A549 (cell line): Measurements from ENCODE around the gene TNP2. TPM values are rescaled to one million over a fixed set of nuclear protein-coding genes. Genes with fewer than 3 reads are reported as not detected.

Experiments
- ATAC-seq, 2 experiments: fragments of 200-7000 bp in 1 of 2; fragments of >200 bp in 1 of 2; cut with Nextera tagmentation in 1 of 2; cut with Tn5 transposase in 1 of 2; 3 replicates each; pipeline versions ENCODE4 v1.8.0 to v1.9.1; 2018 to 2020; ENCODE audit warnings: mild to moderate bottlenecking in 1 of 2, moderate library complexity in 1 of 2
- CTCF ChIA-PET: fragments of 300-600 bp; sonication (Branson Sonifier 250); formaldehyde crosslinking; extraction: SDS; loops from one replicate; lab custom pipeline; 2021; ENCODE audit warnings: antibody characterized with exemption, inconsistent platforms; lab: Yijun Ruan, JAX
- POLR2A ChIA-PET: fragments of 350-600 bp; formaldehyde crosslinking; extraction: SDS; loops from one replicate; lab custom pipeline; 2021; ENCODE audit warnings: antibody characterized with exemption, inconsistent platforms; lab: Yijun Ruan, JAX
- DNase-seq, 2 experiments: peaks; one replicate each; pipeline versions ENCODE4 v3.0.0 to v3.0.0-alpha.2; 2011 to 2016; ENCODE audit warnings: low read depth in 1 of 2, low spot score in 1 of 2
- FAIRE-seq: peaks from 2 replicates; lab custom pipeline; 2011; peaks lifted over from hg19 to GRCh38; lab: Jason Lieb, UNC
- H3K27ac ChIP-seq, 2 experiments: fragments of >200 bp; sonication (Bioruptor Twin); formaldehyde crosslinking; 3 replicates each; pipeline ENCODE4 v1.5.1; 2016 to 2017
- H3K4me1 ChIP-seq: fragments of >200 bp; sonication (Bioruptor Twin); formaldehyde crosslinking; 3 replicates; pipeline ENCODE4 v1.6.1; 2016
- H3K4me2 ChIP-seq: fragments of >200 bp; sonication (Bioruptor Twin); formaldehyde crosslinking; 3 replicates; pipeline ENCODE4 v1.6.1; 2016
- H3K4me3 ChIP-seq: fragments of >200 bp; sonication (Bioruptor Twin); formaldehyde crosslinking; 3 replicates; pipeline ENCODE4 v1.5.1; 2016
- H3K9me3 ChIP-seq: fragments of >200 bp; sonication (Bioruptor Twin); formaldehyde crosslinking; 3 replicates; pipeline ENCODE4 v1.6.1; 2016
- CBX8 ChIP-seq: fragments of 200-600 bp; sonication (generic); IDR thresholded peaks from 2 replicates; pipeline ENCODE4 v1.6.1; 2016
- CHD4 ChIP-seq: fragments of 200-600 bp; sonication (generic); IDR thresholded peaks from 2 replicates; pipeline ENCODE4 v1.6.1; 2016; ENCODE audit warnings: antibody characterized with exemption, mild to moderate bottlenecking, borderline replicate concordance
- EHF ChIP-seq: fragments of 250-450 bp; sonication (Bioruptor Pico); IDR thresholded peaks from 2 replicates; pipeline ENCODE4 v1.5.0; 2020; ENCODE audit warnings: mild to moderate bottlenecking
- EHMT2 ChIP-seq: fragments of 200-600 bp; sonication (generic); IDR thresholded peaks from 2 replicates; pipeline ENCODE4 v1.6.1; 2016; ENCODE audit warnings: antibody characterized with exemption, low read depth, mild to moderate bottlenecking, moderate library complexity
- FOXS1 ChIP-seq: fragments of 250-450 bp; sonication (Bioruptor Pico); IDR thresholded peaks from 2 replicates; pipeline ENCODE4 v1.5.0; 2020; ENCODE audit warnings: mild to moderate bottlenecking, moderate library complexity
- HEYL ChIP-seq: fragments of 250-450 bp; sonication (Bioruptor Pico); IDR thresholded peaks from 2 replicates; pipeline ENCODE4 v1.8.0; 2021; ENCODE audit warnings: mild to moderate bottlenecking, moderate library complexity
- JUNB ChIP-seq: fragments of >200 bp; sonication (Bioruptor Twin); formaldehyde crosslinking; IDR thresholded peaks from 2 replicates; pipeline ENCODE4 v1.6.1; 2016
- KDM1A ChIP-seq: fragments of 200-600 bp; sonication (generic); IDR thresholded peaks from 2 replicates; pipeline ENCODE4 v1.6.1; 2016; ENCODE audit warnings: low read depth, mild to moderate bottlenecking
- KDM5A ChIP-seq: fragments of 200-600 bp; sonication (generic); IDR thresholded peaks from 2 replicates; pipeline ENCODE4 v1.6.1; 2016; ENCODE audit warnings: antibody characterized with exemption, mild to moderate bottlenecking
- MAFK ChIP-seq: fragments of 450-650 bp; IDR thresholded peaks from 2 replicates; pipeline ENCODE4 v1.6.1; 2014; ENCODE audit not compliant: partially characterized antibody
- MAZ ChIP-seq: fragments of 150-350 bp; IDR thresholded peaks from 2 replicates; pipeline ENCODE4 v1.6.1; 2014; ENCODE audit warnings: antibody characterized with exemption, low read depth, low read length, borderline replicate concordance
- MYC ChIP-seq: IDR thresholded peaks from 2 replicates; pipeline ENCODE4 v1.6.1; 2012; ENCODE audit warnings: mild to moderate bottlenecking, inconsistent platforms, low read length, improper control_type of control experiment, borderline replicate concordance
- NFE2L2 ChIP-seq: fragments of 150-350 bp; conservative IDR thresholded peaks from 2 replicates; pipeline ENCODE4 v1.6.1; 2014; ENCODE audit warnings: low read length
- NR3C1 ChIP-seq: fragments of >200 bp; sonication (Bioruptor Twin); formaldehyde crosslinking; IDR thresholded peaks from 3 replicates; pipeline ENCODE4 v1.6.1; 2017
- POLR2AphosphoS2 ChIP-seq: conservative IDR thresholded peaks from 2 replicates; pipeline ENCODE4 v1.6.1; 2012; ENCODE audit warnings: low read length, improper control_type of control experiment, inconsistent platforms
- RARB ChIP-seq: fragments of 250-450 bp; sonication (Bioruptor Pico); IDR thresholded peaks from 2 replicates; pipeline ENCODE4 v1.8.0; 2021; ENCODE audit warnings: mild to moderate bottlenecking, moderate library complexity
- RFX5 ChIP-seq: fragments of 450-650 bp; IDR thresholded peaks from 2 replicates; pipeline ENCODE4 v1.7.1; 2014; ENCODE audit warnings: antibody characterized with exemption, mild to moderate bottlenecking, moderate library complexity
- SMC3 ChIP-seq: fragments of >200 bp; sonication (Bioruptor Twin); formaldehyde crosslinking; IDR thresholded peaks from 3 replicates; pipeline ENCODE4 v1.6.1; 2018; ENCODE audit warnings: inconsistent platforms
- SREBF2 ChIP-seq: fragments of 450-650 bp; IDR thresholded peaks from 2 replicates; pipeline ENCODE4 v1.6.1; 2014; ENCODE audit warnings: mild to moderate bottlenecking, moderate library complexity
- TP53 ChIP-seq: fragments of 250-450 bp; sonication (Bioruptor Pico); IDR thresholded peaks from 2 replicates; pipeline ENCODE4 v1.5.0; 2021; ENCODE audit warnings: mild to moderate bottlenecking, moderate library complexity
- ZC3H11A ChIP-seq: fragments of 450-650 bp; IDR thresholded peaks from 2 replicates; pipeline ENCODE4 v1.6.1; 2014; ENCODE audit warnings: antibody characterized with exemption, mild to moderate bottlenecking
- ZFP36 ChIP-seq: fragments of 450-650 bp; IDR thresholded peaks from 2 replicates; pipeline ENCODE4 v1.6.1; 2014; ENCODE audit warnings: borderline replicate concordance; ENCODE audit not compliant: partially characterized antibody
- WGBS: methylation state at CpG from one replicate; pipeline ENCODE4 v1.1.6; 2017; ENCODE audit errors: missing lambda C conversion rate; 5-methylcytosine and 5-hydroxymethylcytosine counted together
- polyA plus RNA-seq, 4 experiments: library from polyadenylated mRNA; depleted of rRNA in 3 of 4; stranded (reverse); fragments of >200 nt; fragmentation: RNase III in 1 of 4; extraction: RNeasy Plus Mini Kit Qiagen cat#74134 plus additional on column Dnase treatment in 1 of 4; gene quantifications; 2 replicates in 3 of 4; 3 replicates in 1 of 4; pipeline ENCODE4 v1.2.3, GENCODE V29; 2011 to 2017
- TF ChIP-seq, protein P1 (sequence below): fragments of >200 bp; sonication (Bioruptor Twin); formaldehyde crosslinking; IDR thresholded peaks from 2 replicates; pipeline ENCODE4 v1.6.1; 2016
- TF ChIP-seq, protein P2 (sequence below): fragments of 200-600 bp; sonication (generic); IDR thresholded peaks from 2 replicates; pipeline ENCODE4 v1.6.1; 2016; ENCODE audit warnings: antibody characterized with exemption, mild to moderate bottlenecking, moderate library complexity
- TF ChIP-seq, protein P3 (sequence below): IDR thresholded peaks from 2 replicates; pipeline ENCODE4 v1.6.1; 2012
- TF ChIP-seq, protein P4 (sequence below): fragments of >200 bp; sonication (Bioruptor Twin); formaldehyde crosslinking; IDR thresholded peaks from 3 replicates; pipeline ENCODE4 v1.5.1; 2016
- TF ChIP-seq, protein P5 (sequence below): fragments of 250-450 bp; sonication (Bioruptor Pico); IDR thresholded peaks from 2 replicates; pipeline ENCODE4 v1.5.0; 2021; ENCODE audit warnings: mild to moderate bottlenecking, moderate library complexity, borderline replicate concordance

TNP2 gene
- polyA plus RNA-seq, 2 of the 4 experiments (the other 2 are of a cell fraction): not detected

GRCh38 chr16:11232302-11232851, 36.7 kb downstream of the TNP2 start:
- WGBS: 85% methylated on average over 2 of the region's 3 CpGs
- Histone ChIP-seq H3K4me2 (no peak overlapping the region), H3K4me3 (no peak overlapping the region), H3K4me1 (no peaks in the 10 kb centered on the region), H3K9me3 (no peaks in the 10 kb centered on the region), H3K27ac (no peak overlapping the region)
- ChIA-PET CTCF (no interaction called here), POLR2A (no interaction called here)
- no peak for ATAC-seq
- no peak for DNase-seq
- TF ChIP-seq, protein P1, sequence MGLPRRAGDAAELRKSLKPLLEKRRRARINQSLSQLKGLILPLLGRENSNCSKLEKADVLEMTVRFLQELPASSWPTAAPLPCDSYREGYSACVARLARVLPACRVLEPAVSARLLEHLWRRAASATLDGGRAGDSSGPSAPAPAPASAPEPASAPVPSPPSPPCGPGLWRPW: no peak
- TF ChIP-seq NR3C1 (no peak), ZFP36 (no peak), RARB (CRISPR knock-in tag) (no peak), TP53 (CRISPR knock-in tag) (no peak), KDM5A (no peak), EHMT2 (no peak), POLR2AphosphoS2 (no peak)
- TF ChIP-seq, protein P2, sequence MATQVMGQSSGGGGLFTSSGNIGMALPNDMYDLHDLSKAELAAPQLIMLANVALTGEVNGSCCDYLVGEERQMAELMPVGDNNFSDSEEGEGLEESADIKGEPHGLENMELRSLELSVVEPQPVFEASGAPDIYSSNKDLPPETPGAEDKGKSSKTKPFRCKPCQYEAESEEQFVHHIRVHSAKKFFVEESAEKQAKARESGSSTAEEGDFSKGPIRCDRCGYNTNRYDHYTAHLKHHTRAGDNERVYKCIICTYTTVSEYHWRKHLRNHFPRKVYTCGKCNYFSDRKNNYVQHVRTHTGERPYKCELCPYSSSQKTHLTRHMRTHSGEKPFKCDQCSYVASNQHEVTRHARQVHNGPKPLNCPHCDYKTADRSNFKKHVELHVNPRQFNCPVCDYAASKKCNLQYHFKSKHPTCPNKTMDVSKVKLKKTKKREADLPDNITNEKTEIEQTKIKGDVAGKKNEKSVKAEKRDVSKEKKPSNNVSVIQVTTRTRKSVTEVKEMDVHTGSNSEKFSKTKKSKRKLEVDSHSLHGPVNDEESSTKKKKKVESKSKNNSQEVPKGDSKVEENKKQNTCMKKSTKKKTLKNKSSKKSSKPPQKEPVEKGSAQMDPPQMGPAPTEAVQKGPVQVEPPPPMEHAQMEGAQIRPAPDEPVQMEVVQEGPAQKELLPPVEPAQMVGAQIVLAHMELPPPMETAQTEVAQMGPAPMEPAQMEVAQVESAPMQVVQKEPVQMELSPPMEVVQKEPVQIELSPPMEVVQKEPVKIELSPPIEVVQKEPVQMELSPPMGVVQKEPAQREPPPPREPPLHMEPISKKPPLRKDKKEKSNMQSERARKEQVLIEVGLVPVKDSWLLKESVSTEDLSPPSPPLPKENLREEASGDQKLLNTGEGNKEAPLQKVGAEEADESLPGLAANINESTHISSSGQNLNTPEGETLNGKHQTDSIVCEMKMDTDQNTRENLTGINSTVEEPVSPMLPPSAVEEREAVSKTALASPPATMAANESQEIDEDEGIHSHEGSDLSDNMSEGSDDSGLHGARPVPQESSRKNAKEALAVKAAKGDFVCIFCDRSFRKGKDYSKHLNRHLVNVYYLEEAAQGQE: no peak
- TF ChIP-seq, protein P3, sequence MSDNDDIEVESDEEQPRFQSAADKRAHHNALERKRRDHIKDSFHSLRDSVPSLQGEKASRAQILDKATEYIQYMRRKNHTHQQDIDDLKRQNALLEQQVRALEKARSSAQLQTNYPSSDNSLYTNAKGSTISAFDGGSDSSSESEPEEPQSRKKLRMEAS: no peak
- TF ChIP-seq, protein P4, sequence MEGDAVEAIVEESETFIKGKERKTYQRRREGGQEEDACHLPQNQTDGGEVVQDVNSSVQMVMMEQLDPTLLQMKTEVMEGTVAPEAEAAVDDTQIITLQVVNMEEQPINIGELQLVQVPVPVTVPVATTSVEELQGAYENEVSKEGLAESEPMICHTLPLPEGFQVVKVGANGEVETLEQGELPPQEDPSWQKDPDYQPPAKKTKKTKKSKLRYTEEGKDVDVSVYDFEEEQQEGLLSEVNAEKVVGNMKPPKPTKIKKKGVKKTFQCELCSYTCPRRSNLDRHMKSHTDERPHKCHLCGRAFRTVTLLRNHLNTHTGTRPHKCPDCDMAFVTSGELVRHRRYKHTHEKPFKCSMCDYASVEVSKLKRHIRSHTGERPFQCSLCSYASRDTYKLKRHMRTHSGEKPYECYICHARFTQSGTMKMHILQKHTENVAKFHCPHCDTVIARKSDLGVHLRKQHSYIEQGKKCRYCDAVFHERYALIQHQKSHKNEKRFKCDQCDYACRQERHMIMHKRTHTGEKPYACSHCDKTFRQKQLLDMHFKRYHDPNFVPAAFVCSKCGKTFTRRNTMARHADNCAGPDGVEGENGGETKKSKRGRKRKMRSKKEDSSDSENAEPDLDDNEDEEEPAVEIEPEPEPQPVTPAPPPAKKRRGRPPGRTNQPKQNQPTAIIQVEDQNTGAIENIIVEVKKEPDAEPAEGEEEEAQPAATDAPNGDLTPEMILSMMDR: no peak
- no peak for FAIRE-seq

GRCh38 chr16:11231367-11231970, 37.7 kb downstream of the TNP2 start:
- TF ChIP-seq KDM5A (no peak), MYC (no peak), RARB (CRISPR knock-in tag) (no peak), ZC3H11A (no peak), RFX5 (no peak), SMC3 (no peak), MAZ (no peak), NFE2L2 (no peak), SREBF2 (no peak), EHF (CRISPR knock-in tag) (no peak), NR3C1 (no peak), KDM1A (no peak), CHD4 (no peak), FOXS1 (CRISPR knock-in tag) (no peak), CBX8 (no peak), HEYL (CRISPR knock-in tag) (no peak), JUNB (no peak), MAFK (no peak)
- TF ChIP-seq, protein P4: no peak
- TF ChIP-seq, protein P5, sequence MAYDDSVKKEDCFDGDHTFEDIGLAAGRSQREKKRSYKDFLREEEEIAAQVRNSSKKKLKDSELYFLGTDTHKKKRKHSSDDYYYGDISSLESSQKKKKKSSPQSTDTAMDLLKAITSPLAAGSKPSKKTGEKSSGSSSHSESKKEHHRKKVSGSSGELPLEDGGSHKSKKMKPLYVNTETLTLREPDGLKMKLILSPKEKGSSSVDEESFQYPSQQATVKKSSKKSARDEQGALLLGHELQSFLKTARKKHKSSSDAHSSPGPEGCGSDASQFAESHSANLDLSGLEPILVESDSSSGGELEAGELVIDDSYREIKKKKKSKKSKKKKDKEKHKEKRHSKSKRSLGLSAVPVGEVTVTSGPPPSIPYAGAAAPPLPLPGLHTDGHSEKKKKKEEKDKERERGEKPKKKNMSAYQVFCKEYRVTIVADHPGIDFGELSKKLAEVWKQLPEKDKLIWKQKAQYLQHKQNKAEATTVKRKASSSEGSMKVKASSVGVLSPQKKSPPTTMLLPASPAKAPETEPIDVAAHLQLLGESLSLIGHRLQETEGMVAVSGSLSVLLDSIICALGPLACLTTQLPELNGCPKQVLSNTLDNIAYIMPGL (CRISPR knock-in tag): no peak
- FAIRE-seq (no peak), DNase-seq (no peak), ATAC-seq (no peak)
- 69% methylated on average over 10 of the region's 10 CpGs for WGBS
- H3K27ac ChIP-seq: no peak overlapping the region
- no peak overlapping the region for H3K4me2 ChIP-seq
- H3K4me3 ChIP-seq: no peak overlapping the region
- ChIA-PET CTCF (no interaction called here), POLR2A (no interaction called here)
- H3K4me1 ChIP-seq: no peaks in the 10 kb centered on the region
- no peaks in the 10 kb centered on the region for H3K9me3 ChIP-seq
